Central memory CD4-positive, alpha-beta T cell (primary cell): ENCODE results near the gene CERKL.
"Not testable (repeated sequence)": the region's sequence is repeated elsewhere in the genome, so short reads cannot be mapped to it uniquely, and the experiment has no call there.

Experiments used
- DNase-seq: peaks from one replicate; pipeline ENCODE4 v3.0.0; 2022
- total RNA-seq, 3 experiments: gene quantifications; one replicate each; lab custom pipeline; 2026; lab: John Stamatoyannopoulos, UW

CERKL gene, protein sequence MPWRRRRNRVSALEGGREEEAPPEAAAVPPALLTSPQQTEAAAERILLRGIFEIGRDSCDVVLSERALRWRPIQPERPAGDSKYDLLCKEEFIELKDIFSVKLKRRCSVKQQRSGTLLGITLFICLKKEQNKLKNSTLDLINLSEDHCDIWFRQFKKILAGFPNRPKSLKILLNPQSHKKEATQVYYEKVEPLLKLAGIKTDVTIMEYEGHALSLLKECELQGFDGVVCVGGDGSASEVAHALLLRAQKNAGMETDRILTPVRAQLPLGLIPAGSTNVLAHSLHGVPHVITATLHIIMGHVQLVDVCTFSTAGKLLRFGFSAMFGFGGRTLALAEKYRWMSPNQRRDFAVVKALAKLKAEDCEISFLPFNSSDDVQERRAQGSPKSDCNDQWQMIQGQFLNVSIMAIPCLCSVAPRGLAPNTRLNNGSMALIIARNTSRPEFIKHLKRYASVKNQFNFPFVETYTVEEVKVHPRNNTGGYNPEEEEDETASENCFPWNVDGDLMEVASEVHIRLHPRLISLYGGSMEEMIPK
- 0.05 to 0.39 (median 0.07) reads per million in 3 experiments for total RNA-seq

DNA sequence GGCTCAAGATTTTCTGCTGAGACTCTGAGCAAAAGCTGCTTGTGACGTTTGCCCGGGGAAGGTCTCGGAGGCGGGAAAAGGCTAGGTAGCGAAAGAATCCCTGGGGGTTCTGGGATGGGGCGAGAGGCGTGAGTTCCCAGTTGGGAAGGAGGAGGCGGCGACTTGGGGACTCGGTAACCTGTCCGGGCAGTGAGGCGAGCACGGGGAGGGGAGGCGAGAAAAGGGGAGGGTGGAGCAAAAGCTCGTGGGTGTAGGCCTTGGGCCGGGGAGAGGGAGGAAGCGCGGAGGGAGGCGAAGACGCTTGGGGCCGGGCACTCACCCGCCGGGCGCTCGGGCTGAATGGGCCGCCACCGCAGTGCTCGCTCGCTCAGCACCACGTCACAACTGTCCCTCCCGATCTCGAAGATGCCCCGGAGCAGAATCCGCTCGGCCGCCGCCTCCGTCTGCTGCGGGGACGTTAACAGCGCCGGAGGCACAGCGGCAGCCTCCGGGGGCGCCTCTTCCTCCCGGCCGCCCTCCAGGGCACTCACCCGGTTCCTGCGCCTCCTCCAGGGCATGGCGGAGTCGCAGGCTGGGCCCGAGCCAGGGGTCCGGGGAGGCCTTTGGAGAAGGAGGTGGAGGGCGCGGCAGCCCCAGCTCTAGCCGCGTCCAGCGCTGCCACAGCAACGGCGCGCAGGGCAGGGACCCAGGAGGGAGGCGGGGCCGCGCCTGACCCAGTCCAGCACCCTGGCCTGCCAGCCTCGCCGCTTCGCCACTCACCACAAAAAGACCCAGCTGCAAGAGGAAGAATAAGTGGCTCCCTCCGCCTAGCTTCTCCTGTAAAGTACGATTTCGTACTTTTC is at the start of gene CERKL:
CERKL (minus strand) TSS at position 656 of the 842 bp plus-strand sequence; CDS start at position 557, 99 bp downstream.
- no peak for DNase-seq

DNA sequence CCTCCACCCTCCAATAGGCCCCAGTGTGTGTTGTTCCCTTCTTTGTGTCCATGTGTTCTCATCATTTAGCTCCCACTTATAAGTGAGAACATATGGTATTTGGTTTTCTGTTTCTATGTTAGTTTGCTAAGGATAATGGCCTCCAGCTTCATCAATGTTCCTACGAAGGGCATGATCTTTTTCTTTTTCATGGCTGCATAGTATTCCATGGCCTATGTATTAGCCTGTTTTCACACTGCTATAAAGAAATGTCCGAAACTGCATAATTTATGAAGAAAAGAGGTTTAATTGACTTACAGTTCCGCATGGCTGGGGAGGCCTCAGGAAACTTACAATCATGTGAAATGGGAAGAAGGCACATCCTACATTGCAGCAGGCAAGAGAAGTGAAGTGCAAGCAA is 45.6 kb upstream of the CERKL start:
- DNase-seq, result not testable (repeated sequence)

DNA sequence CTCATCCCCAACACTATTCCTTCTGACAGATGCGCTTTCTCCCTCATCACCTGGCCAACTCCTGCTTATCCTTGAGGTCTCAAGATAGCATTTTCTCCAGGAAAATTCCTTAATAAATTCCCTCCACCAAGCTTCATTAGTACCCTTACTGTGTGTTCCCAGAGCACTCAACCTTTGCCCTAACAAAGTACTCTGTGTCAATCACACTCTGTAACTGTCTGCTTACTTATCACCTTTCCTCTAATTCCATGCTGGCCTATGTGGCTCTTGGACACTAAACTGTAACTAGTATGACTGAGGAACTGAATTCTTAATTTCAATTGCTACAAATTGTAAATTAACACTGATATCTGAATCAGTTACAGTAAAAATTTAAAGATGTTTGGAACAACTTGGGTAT is 41.3 kb upstream of the CERKL start:
- DNase-seq, result no peak

DNA sequence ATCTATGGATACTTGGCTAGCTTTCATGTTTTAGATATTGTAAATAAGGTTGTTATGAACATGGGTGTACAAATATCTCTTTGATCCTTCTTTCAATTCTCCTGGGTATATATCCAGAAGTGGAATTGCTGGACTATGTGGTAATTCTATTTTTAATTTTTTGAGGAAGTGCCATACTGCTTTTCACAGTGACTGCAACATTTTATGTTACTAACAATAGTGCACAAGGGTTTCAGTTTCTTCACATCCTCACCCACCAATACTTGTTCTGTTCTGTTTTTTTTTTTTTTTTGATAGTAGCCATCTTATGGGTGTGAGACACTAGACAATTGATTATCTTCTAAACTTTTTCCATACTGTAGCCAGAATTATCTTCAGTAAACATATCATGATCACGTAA is 40.7 kb upstream of the CERKL start:
- DNase-seq, result no peak

DNA sequence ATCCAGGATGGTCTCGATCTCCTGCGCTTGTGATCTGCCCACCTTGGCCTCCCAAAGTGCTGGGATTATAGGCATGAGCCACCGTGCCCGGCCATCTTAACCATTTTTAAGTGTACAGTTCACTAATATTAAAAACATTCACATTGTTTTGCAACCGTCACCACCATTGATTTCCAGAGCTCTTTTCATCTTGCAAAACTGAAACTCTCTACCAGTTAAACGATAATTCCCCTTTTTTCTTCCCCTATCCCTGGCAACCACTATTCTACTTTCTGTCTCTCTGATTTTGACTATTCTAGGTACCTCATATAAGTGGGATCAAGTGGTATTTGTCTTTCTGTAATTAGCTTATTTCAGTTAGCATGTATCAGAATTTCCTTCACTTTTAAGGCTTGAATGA is 40.2 kb upstream of the CERKL start:
- DNase-seq, result no peak

DNA sequence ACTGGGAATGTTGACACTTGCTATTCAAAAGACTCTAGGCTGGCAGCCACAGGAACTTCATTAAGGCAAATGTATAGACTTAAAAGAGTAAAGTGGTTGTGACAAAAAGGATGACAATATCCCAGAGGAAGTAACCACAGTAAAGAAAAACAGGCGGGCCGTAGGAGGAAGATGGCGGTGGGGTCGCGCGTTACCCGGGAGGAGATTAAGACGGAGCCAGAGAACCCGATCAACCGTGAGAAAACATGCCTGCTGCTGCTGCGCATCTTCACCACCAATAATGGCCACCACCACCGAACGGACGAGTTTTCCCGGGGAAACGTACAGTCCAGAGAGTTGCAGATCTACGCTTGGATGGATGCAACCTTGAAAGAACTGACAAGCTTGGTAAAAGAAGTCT is 37.4 kb upstream of the CERKL start:
- DNase-seq, result no peak

DNA sequence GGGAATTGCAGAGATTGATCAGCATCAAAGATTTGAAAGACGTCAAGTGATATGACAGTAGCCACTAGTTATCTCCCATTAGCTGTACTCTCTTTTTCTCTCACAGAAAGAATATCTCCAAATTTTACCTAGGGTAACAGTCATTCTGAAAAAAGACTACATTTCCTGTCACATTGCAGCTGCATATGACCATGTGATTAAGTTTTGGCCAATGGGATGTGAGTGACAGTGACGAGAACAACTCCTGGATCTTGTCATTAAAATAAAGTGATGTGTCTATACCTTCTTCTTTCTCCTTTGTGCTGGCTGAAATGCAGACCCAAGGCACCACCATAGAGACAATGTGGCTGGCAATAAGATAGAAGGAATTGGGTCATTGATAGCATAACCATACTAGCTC is 34.0 kb upstream of the CERKL start:
- no peak for DNase-seq

DNA sequence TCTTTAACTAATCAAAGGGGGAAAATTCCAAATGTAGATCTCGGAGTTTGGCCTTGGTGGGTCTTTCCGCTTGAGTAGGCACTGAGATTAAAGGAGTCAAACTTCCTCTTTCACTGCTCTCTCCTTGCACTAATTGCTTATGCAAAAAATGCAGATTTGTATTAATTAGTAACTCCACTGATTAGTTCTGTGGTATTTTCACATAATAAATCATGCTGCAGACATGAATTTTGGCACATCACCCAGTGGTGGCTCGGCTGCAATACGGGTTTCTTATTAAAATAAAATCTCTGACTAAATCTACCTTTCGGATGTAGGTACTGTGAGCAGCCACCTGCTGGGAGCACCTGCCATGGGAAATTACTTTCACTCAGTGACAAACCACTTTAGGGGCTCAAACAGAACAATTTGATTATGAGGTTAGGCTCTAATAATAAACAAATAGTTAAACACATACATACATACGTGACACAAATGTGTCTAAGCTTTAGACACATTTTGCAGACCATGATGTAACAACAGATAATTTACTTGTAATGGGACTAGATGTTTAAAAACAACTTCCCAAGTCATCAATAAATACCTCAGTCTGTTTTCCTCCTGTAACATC is 29.8 kb upstream of the CERKL start:
- DNase-seq, result no peak

DNA sequence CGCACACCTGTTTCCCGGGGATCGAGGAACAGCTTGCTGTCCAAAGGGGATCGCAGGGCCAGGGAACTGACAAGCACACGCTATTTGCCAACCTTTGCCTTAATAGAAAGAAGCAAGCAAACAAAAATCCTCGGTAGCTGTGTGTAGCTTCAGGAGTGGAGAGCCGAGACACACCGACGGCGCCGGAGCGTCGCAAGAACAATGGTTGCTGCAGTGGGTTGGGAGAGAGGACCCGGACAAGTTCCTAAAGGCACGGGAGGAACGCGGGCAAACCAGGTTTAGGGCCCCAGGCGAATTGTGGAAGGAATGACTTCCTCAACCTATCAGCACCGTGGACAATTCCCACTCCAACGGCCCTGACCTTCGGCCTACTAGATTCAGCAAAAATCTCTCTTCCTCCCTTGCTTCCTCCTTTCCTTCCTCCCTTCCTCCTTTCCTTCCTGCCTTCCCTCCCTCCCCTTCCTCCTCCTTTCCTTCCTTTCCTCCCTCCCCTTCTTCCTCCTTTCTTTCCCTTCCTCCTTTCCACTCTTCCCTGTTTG is 28.3 kb upstream of the CERKL start:
- no peak for DNase-seq

DNA sequence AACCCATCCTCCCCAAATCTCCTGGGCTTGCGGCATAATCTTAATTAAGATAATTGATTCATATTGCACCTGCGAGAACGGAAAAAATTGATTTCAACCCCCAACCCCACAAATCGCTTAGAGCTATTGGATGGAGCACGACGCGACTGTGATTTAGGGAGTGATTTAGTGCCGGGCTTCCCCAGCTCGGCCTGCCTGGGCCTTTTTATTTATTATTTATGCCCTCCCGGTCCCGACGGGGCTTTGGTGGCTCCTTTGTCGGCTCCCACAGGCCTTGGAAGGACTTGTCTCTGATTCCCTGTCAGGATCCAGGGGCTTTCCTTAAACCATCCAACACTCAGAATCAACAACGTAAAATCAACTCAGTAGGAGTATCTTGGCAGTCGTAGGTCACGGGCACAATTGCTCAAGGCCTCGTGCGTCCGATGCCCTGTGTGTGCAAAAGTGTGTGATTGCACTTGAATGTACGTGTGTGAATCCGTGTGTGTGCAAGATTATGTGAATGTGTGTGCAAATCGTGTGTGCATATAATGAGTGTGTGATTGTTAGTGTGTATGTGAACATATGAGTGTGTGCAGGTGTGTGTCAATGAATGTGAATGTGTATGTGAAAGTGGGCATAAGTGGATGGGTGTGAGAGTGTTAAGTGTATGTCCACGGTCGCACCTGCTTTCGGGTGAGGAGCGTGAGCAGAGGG is 27.7 kb upstream of the CERKL start:
- DNase-seq, result no peak

DNA sequence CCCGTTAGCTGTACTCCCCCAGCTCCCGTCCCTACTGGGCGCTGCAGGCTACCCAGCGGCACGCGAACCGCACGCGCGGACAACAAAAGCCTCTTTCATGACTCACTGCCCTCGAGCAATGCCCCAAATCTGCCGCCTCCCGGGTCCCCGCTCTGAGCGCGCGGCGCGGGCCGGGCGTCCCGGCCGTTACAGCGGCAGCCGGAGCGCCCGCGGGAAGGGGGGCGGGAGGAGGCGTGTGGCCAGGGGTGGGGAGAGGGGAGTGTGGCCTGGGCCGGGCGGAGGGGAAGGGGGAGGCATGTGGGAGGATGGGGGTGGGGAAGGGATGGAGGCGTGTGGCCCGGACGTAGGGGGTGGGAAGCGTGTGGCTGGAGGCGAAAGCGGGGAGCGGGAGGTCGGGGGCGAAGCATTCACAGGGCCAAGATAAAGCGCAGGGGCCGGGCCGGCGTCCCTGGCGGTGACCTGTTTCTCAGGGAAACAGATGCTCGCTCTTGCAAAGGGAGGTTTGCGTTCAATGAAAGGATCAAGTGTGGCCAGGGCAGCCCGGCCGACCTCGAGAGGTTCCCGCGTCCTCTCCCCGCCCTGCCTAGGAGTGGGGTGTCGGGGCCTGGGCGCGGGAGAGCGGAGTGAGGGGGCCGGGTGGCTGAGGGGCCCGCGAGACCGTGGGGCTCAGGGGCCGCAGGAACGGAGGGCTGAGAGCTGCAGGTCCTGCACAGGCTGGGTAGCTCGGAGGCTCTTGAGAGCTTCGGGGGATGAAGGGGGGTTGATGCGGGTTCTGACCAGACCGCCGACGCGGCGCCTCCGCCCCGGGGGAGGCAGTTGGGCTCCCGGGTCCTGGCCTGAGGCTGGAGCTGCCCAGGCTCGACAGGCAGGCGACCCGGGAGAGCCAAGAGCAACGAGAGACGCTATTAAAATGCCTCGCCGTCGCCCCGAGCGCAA is 26.9 kb upstream of the CERKL start:
- DNase-seq, result no peak

DNA sequence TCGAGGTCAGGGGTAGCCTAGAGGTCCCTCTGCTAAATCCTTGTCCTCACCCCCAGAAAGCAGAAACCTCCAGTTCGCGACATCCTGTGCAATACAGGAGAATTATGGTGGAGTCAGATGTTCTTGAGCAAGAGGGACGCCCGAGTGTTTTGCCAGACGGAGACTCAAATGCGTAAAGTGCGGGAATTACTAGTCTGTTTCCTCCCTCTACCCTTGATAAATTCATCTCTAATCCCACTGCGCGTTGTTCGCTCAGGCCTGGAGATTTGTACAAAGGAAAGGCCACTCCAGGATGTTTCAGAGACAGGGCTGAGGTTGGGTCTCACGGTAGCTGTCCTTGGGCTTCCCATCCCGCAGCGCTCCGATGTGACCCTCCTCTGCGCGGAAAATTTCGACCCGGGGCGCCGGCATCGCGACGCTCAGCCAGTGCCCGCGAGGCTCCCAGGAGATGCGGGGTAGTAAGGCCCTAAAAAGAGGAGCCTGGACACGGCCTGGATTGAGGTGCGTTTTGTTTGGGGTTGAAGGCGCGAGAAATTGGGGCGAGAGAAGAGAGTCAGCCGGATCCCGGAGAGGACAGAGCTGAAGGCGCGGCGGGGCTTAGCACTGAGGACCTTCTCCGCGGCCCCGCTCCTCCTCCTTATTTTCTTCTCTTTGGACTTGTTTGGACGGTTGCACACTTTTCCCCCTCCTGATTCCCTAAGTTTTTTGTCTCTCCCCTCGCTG is 26.1 kb upstream of the CERKL start:
- no peak for DNase-seq

DNA sequence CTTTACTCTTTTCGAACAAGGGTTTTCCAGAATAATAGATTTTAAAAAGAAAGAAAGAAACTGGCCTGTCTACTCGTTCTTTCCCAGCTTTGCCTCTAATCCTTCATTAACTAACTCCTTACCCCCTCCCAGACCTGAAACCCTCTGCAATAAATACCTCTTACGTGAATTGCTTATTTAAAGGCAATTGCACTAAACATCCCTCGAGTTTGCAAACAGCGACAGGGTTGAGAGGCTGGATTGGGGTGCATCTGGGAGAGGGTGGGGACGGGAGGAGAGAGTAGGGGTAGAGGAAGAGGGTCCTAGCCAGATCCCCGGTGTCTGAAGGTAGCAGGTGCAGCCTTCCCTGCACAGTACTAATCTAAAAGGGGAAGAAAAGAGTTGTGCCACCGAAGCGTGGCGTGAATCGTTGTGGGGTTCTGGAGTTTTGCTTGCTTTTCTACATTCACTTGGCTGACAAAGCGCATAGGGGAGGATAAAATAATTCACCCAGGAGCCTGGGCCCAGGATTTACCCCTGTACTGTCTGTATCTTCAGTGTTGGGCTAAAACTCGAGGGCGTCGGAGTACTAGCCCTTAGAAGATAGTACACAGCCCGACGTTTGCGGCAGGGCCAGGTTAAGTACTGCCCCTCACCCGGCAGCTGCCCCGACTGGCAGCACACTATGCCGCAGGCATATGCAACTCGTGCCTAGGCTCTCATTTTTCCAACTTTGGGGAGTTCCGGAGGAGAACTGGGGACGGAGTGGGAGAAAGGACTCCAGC is 25.3 kb upstream of the CERKL start:
- DNase-seq, result no peak

DNA sequence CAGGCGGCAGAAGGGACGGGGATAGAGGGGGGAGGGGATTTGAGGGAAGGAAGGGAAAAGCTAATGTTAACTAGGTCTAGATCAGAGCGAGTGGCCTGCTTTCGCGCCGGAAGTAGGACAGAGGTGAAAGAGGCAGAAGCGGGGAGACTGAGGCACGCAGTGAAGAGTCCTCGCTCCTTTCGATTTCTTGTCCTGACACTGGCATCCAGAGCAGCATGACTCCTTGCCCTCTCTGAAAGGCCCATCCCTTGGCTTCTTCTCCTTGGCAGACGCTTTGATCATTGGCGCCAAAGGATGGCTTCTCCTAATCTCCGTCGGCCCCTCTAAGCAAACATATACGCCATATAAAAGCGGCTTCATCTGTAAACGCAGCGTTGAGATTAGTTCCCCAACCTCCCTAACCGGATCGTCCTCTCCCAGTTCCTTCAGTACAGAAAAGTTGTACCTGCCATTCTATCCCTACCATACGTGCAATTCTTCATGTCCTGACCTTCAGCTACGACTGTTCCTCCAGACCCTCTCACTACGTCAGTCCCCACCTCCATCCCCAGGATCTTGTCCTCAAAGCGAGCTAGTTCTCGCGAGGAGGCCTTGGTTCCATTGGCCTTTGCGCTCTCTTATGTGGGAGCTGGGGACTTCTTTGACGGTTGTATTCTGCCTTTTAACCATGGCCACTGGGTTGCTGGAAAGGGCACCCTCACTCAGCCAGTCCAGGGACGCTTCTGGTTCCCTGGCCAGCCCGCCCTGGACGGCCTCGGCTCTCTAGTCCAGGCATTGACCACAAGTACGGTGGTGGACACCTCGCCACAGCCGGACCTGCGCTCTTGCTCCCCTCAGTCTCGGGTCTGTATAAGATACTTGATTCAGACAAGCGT is 24.3 kb upstream of the CERKL start:
- no peak for DNase-seq

DNA sequence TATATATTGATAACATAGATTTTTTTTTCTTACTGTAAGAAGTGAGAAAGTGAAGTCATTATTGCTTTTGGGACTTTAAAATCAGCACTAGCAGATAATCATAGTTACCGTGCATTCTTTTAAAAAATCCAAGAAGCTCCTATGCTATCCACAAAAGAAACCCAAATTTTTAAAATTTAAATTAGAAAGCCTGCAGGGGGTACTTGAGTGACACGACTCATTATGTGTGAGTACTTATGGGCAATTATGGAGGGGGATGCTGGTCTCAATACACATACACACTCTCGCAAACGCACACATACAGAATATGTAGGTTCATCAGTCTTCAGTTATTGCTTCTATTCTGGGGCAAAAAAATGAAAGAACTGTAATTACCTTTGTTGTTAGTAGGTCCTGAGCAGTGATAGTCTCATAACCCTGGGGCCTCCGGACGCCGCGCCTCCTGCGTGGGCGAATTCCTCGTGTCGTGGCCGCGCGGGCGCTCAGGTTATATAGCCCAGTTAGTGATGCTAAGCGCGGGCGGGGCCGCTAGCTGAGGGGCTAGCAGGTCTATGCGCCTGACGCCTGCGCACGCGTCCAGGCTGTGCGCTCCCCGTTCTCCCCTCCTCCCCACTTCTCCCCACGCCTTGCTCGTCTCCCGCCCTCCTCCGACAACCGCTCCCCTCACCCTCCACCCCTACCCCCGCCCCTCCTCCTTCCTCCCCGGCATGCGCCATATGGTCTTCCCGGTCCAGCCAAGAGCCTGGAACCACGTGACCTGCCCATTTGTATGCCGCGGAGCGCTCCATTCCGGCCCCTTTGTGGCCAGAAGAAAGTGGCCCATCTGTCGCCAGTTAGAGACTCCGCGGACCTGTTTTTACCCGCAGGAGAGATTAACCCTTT is 23.4 kb upstream of the CERKL start, which contains the start of gene NEUROD1:
NEUROD1 (minus strand) TSS at position 463 of the 882 bp plus-strand sequence. CDS start 1,657 bp downstream, outside the sequence.
- no peak for DNase-seq

DNA sequence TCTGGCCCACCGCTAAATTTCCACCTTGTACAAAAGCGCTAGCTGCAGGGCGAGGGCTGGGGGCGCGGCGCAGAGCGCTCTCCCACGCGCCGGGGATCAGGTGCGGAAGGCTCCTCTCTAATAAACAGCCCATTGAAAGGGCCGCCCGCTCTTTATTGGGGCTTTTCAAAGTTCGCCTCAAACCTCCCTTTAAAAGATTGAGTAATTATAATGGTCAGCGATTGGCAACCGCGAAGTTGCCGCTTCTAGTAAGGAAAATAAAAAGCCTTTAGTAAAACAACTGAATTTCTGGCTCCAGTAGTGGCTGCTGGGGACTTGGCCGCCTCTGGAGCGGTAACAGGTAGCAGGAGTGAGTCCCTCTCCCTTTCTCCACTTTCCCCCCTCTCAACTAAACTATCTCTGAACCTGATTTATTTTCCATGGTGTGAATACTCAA is 22.7 kb upstream of the CERKL start:
- DNase-seq, result no peak

DNA sequence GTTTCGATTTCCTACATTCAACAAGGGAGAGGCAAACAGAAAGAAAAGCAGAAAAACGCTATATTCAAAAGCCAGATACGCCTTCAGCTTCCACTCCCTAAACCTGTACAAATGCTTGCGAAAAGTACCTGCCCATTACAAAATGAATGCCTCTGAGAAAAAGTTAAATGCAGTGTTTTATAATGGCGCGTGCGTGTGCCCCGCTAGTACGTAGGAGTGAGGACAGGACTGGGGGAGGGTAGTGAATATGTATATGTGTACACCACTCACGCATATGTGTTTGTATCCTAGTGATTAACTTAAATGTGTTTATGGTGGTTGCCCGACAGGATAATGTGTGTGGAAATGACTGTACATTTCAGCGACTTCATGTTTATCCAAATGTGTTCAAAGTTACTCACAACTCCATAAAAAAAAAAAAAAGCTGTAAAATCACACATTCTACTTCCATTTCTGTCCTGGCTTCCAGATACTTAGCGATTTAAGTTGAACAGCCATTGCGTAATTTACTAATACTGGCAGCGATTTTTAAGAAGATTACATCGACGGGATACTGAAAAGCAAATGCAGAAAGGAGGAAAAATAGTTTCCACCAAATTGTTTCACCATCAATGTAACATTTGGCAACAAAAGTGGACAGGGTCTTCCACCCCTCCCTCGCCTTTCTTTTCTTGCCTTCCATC is 22.1 kb upstream of the CERKL start:
- DNase-seq, result no peak
